Mesendoderm (in vitro differentiated cells): Measurements from ENCODE around the gene TSR2.

Experiments
- DNase-seq: peaks from one replicate; pipeline ENCODE4 v3.0.0; 2013
- H2AK5ac ChIP-seq: 2 replicates; pipeline ENCODE4 v1.6.1; 2013; ENCODE audit warnings: low read length, inconsistent platforms
- H2BK120ac ChIP-seq: 2 replicates; pipeline ENCODE4 v1.6.1; 2013; ENCODE audit warnings: low read depth, mild to moderate bottlenecking, low read length, moderate library complexity, mixed read lengths
- H2BK15ac ChIP-seq: replicated peaks from 2 replicates; pipeline ENCODE4 v1.6.1; 2013; ENCODE audit warnings: low read depth, mild to moderate bottlenecking, moderate library complexity
- H2BK5ac ChIP-seq: 2 replicates; pipeline ENCODE4 v1.6.1; 2013; ENCODE audit warnings: low read length, inconsistent platforms
- H3K18ac ChIP-seq: 2 replicates; pipeline ENCODE4 v1.6.1; 2013; ENCODE audit warnings: mild to moderate bottlenecking, low read length, mixed read lengths
- H3K23ac ChIP-seq: one replicate; pipeline ENCODE4 v1.6.1; 2013; ENCODE audit warnings: low read length
- H3K27ac ChIP-seq: 2 replicates; pipeline ENCODE4 v1.5.1; 2013; ENCODE audit warnings: low read depth, mild to moderate bottlenecking, inconsistent platforms, low read length, moderate library complexity
- H3K27me3 ChIP-seq: 2 replicates; pipeline ENCODE4 v1.6.1; 2013; ENCODE audit warnings: low read length, control low read depth, mild to moderate bottlenecking, inconsistent platforms; ENCODE audit not compliant: insufficient read depth, poor library complexity
- H3K36me3 ChIP-seq: 2 replicates; pipeline ENCODE4 v1.6.1; 2013; ENCODE audit warnings: low read length, inconsistent platforms; ENCODE audit not compliant: control insufficient read depth, insufficient read depth
- H3K4ac ChIP-seq: one replicate; pipeline ENCODE4 v1.6.1; 2013; ENCODE audit warnings: low read depth, mild to moderate bottlenecking, low read length, moderate library complexity
- H3K4me1 ChIP-seq: 2 replicates; pipeline ENCODE4 v1.6.1; 2013; ENCODE audit warnings: low read depth, low read length, inconsistent platforms; ENCODE audit not compliant: control insufficient read depth
- H3K4me2 ChIP-seq: 2 replicates; pipeline ENCODE4 v1.6.1; 2013; ENCODE audit warnings: low read length
- H3K4me3 ChIP-seq: 2 replicates; pipeline ENCODE4 v1.5.1; 2013; ENCODE audit warnings: mild to moderate bottlenecking, low read length
- H3K56ac ChIP-seq: one replicate; pipeline ENCODE4 v1.6.1; 2013; ENCODE audit warnings: low read length
- H3K79me1 ChIP-seq: 2 replicates; pipeline ENCODE4 v1.6.1; 2013; ENCODE audit warnings: low read length, inconsistent platforms
- H3K79me2 ChIP-seq: 2 replicates; pipeline ENCODE4 v1.6.1; 2013; ENCODE audit warnings: mild to moderate bottlenecking, low read length; ENCODE audit not compliant: control insufficient read depth, insufficient read depth
- H3K9ac ChIP-seq: 2 replicates; pipeline ENCODE4 v1.6.1; 2013; ENCODE audit warnings: low read length, inconsistent platforms
- H4K5ac ChIP-seq: one replicate; pipeline ENCODE4 v1.6.1; 2013; ENCODE audit warnings: low read length
- H4K8ac ChIP-seq: one replicate; pipeline ENCODE4 v1.6.1; 2013; ENCODE audit warnings: low read depth, mild to moderate bottlenecking, control low read depth, low read length, moderate library complexity
- WGBS: extraction: QIAGEN DNeasy Blood & Tissue Kit; methylation state at CpG from one replicate; pipeline ENCODE4 v1.1.7; 2013; ENCODE audit warnings: low lambda C conversion rate, missing lambda C conversion rate; ENCODE audit not compliant: insufficient coverage; ENCODE audit errors: extremely low coverage; 5-methylcytosine and 5-hydroxymethylcytosine counted together

TSR2 gene

GRCh38 chrX:54492340-54492739, 52.1 kb downstream of the TSR2 start:
- Histone ChIP-seq H3K27ac (no peak overlapping the region), H3K4me3 (no peak overlapping the region), H3K9ac (no peak overlapping the region), H3K18ac (peak overlapping the region; percentile 10), H4K5ac (no peak overlapping the region), H2BK5ac (no peak overlapping the region), H2BK120ac (no peak overlapping the region), H3K79me2 (peaks cover 5% of the 10 kb centered on the region), H2AK5ac (no peak overlapping the region), H3K36me3 (no peaks in the 10 kb centered on the region), H3K4me2 (no peak overlapping the region), H3K79me1 (no peaks in the 10 kb centered on the region), H3K4me1 (no peaks in the 10 kb centered on the region), H2BK15ac (no peak overlapping the region), H3K23ac (no peak overlapping the region), H4K8ac (no peak overlapping the region), H3K56ac (peak overlapping the region; percentile 25), H3K4ac (no peak overlapping the region), H3K27me3 (no peaks in the 10 kb centered on the region)
- DNase-seq: no peak
- no CpG with 5 or more reads among the region's 6 CpGs for WGBS

GRCh38 chrX:54494166-54494988, 54.2 kb downstream of the TSR2 start:
- WGBS: no CpG with 5 or more reads among the region's 10 CpGs
- Histone ChIP-seq H3K4me1 (no peaks in the 10 kb centered on the region), H2AK5ac (no peak overlapping the region), H3K4ac (no peak overlapping the region), H3K23ac (no peak overlapping the region), H2BK15ac (no peak overlapping the region), H4K5ac (no peak overlapping the region), H2BK5ac (no peak overlapping the region), H3K4me2 (peak overlapping the region; percentile 83), H2BK120ac (no peak overlapping the region), H3K4me3 (peak overlapping the region; percentile 64), H3K18ac (peak overlapping the region; percentile 97), H3K9ac (peak overlapping the region; percentile 80), H3K56ac (peak overlapping the region; percentile 79), H3K27me3 (no peaks in the 10 kb centered on the region), H3K79me2 (peaks cover 5% of the 10 kb centered on the region), H3K36me3 (no peaks in the 10 kb centered on the region), H4K8ac (no peak overlapping the region), H3K27ac (no peak overlapping the region), H3K79me1 (no peaks in the 10 kb centered on the region)
- no peak for DNase-seq
